Right lobe of liver (tissue), 6 donors: ENCODE data around the gene TIMP3. TPM values are rescaled to one million over a fixed set of nuclear protein-coding genes. Genes with fewer than 3 reads are reported as not detected.

ENCODE experiments used
- ATAC-seq, 4 donors: fragments of 200-7000 bp; cut with Tn5 transposase; one replicate each; pipeline ENCODE4 v1.9.1; 2020; ENCODE audit warnings: mild to moderate bottlenecking in 4 of 4, moderate library complexity in 4 of 4
- DNase-seq, 3 donors: peaks; one replicate each; pipeline ENCODE4 v3.0.0-alpha.2; 2020
- H3K27ac ChIP-seq, 3 donors: fragments of 200-600 bp; one replicate each; pipeline ENCODE4 v1.8.0; 2022
- H3K27me3 ChIP-seq, 2 donors: fragments of 200-600 bp; one replicate each; pipeline ENCODE4 v1.8.0; 2022
- H3K36me3 ChIP-seq, 4 donors: fragments of 200-600 bp; sonication (generic) in 1 of 4; one replicate each; pipeline versions ENCODE4 v1.5.1 to v1.8.0; 2017 to 2022; ENCODE audit warnings: control low read depth in 1 of 4
- H3K4me1 ChIP-seq, 4 donors: fragments of 200-600 bp; sonication (generic) in 1 of 4; one replicate each; pipeline versions ENCODE4 v1.5.1 to v1.8.0; 2017 to 2022; ENCODE audit warnings: control low read depth in 1 of 4
- H3K4me3 ChIP-seq, 3 donors: fragments of 200-600 bp; one replicate each; pipeline ENCODE4 v1.8.0; 2022
- H3K9me3 ChIP-seq, 4 donors: fragments of 200-600 bp; sonication (generic) in 1 of 4; one replicate each; pipeline versions ENCODE4 v1.5.1 to v1.8.0; 2017 to 2022; ENCODE audit warnings: control low read depth in 1 of 4
- POLR2A ChIP-seq: fragments of 450-650 bp; IDR thresholded peaks from one replicate; pipeline ENCODE4 v1.6.1; 2017; ENCODE audit warnings: antibody characterized with exemption, mild to moderate bottlenecking
- WGBS: methylation state at CpG from one replicate; pipeline ENCODE4 v1.1.6; 2018; ENCODE audit warnings: low coverage, low lambda C conversion rate; ENCODE audit not compliant: insufficient coverage; ENCODE audit errors: missing lambda C conversion rate; 5-methylcytosine and 5-hydroxymethylcytosine counted together
- intact Hi-C, 2 donors: fragments of 100-400 bp; cut with DNase I; formaldehyde crosslinking; loops; one replicate each; pipeline versions ENCODE4 v1.11.2 to v1.14.1; 2022
- total RNA-seq, 6 experiments: library from RNA; depleted of rRNA in 2 of 6; stranded (reverse); fragments of >200 nt in 2 of 6; fragmentation: NEBNext Ultra II Directional in 3 of 6; extraction: Animal tissue kit (Norgen Biotek cat#: 25700) in 3 of 6; gene quantifications; one replicate each; pipeline versions ENCODE4 v1.1.0 to v1.2.4, GENCODE V29; 2016 to 2023
- TF ChIP-seq, protein P1 (sequence below), 4 donors: fragments of 200-600 bp in 3 of 4; fragments of 450-650 bp in 1 of 4; IDR thresholded peaks; one replicate each; pipeline versions ENCODE4 v1.5.1 to v1.8.0; 2016 to 2022; ENCODE audit warnings: antibody characterized with exemption in 4 of 4, mild to moderate bottlenecking in 2 of 4
- donor health status: DM: no; HTN: yes; CAD: no.
- donor health status: DM: no; HTN: no; CAD: no.
- donor health status: DM: no; HTN: no; CAD: no.
- donor health status: DM: no; HTN: yes; CAD: no.
- donor health status: DM: no; HTN: yes; CAD: no.

The TIMP3 gene
- total RNA-seq, 6 experiments from 2014 or later: 21.9 to 58.6 (median 52.7) TPM

GRCh38 chr22:32862083-32862482 is 60.6 kb downstream of the TIMP3 start:
- Histone ChIP-seq H3K27me3 (no peaks in the 10 kb centered on the region), H3K4me1 (no peaks in the 10 kb centered on the region), H3K4me3 (no peak overlapping the region), H3K36me3 (peaks cover 0 to 24% (median 12%) of the 10 kb centered on the region in 4 donors), H3K27ac (no peak overlapping the region), H3K9me3 (no peaks in the 10 kb centered on the region)
- ATAC-seq (no peak), DNase-seq (no peak)
- 97% methylated on average over 4 of the region's 4 CpGs for WGBS
- intact Hi-C loops: no loop called here
- TF ChIP-seq, protein P1, sequence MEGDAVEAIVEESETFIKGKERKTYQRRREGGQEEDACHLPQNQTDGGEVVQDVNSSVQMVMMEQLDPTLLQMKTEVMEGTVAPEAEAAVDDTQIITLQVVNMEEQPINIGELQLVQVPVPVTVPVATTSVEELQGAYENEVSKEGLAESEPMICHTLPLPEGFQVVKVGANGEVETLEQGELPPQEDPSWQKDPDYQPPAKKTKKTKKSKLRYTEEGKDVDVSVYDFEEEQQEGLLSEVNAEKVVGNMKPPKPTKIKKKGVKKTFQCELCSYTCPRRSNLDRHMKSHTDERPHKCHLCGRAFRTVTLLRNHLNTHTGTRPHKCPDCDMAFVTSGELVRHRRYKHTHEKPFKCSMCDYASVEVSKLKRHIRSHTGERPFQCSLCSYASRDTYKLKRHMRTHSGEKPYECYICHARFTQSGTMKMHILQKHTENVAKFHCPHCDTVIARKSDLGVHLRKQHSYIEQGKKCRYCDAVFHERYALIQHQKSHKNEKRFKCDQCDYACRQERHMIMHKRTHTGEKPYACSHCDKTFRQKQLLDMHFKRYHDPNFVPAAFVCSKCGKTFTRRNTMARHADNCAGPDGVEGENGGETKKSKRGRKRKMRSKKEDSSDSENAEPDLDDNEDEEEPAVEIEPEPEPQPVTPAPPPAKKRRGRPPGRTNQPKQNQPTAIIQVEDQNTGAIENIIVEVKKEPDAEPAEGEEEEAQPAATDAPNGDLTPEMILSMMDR (IDR thresholded peaks at IDR 0.05): no peak
- TF ChIP-seq POLR2A: no peak

DNA sequence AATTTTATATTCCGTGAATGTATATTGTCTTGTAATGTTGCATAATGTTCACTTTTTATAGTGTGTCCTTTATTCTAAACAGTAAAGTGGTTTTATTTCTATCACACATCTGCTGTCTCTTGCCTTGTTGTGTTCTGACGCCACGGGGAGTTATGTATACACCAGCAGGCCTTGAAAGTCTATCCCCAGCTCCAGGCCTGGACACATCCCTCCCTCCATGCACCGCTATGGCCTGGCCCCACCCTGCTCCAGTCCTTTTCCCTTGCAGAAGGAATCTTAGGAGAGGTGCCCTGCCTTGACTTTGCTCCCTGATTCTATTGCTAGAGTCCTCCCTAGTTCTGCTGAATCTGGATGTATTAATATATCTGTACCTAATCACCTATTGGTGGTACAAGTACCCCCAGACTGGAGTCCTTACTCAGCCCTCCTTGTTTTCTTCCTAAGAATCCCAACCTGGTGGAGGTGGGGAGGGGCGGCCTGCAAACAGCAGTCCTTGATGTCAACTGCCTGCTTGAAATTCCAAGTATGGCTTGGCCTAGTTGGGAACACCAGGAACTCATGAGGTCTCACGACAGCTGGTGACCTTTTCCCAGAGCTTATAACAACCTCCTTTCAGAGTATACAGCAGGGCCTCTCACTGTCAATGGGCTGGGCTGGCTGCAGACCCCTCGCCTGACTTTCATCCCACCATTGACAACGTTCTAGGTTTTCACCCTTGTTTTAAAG is 61.6 kb downstream of the TIMP3 start:
- ATAC-seq (no peak), DNase-seq (no peak)
- Histone ChIP-seq H3K27ac (no peak overlapping the region), H3K27me3 (no peaks in the 10 kb centered on the region), H3K9me3 (no peaks in the 10 kb centered on the region), H3K4me3 (no peak overlapping the region), H3K36me3 (peaks cover 0 to 19% (median 10%) of the 10 kb centered on the region in 4 donors), H3K4me1 (no peaks in the 10 kb centered on the region)
- no peak for TF ChIP-seq POLR2A
- TF ChIP-seq, protein P1 (IDR thresholded peaks at IDR 0.05): no peak
- WGBS: 89% methylated on average over 7 of the region's 8 CpGs
- intact Hi-C loops: no loop called here

- Histone ChIP-seq H3K4me3 (no peak overlapping the region), H3K36me3 (peaks cover 0 to 14% (median 5%) of the 10 kb centered on the region in 4 donors), H3K27me3 (no peaks in the 10 kb centered on the region), H3K4me1 (no peaks in the 10 kb centered on the region), H3K27ac (no peak overlapping the region), H3K9me3 (no peaks in the 10 kb centered on the region)
- DNase-seq: no peak
- no CpG with 5 or more reads among the region's 3 CpGs for WGBS
- ATAC-seq: no peak
- intact Hi-C loops: no loop called here
- TF ChIP-seq, protein P1 (IDR thresholded peaks at IDR 0.05): no peak
- no peak for TF ChIP-seq POLR2A
Observed at GRCh38 chr22:32864041-32864440, 62.5 kb downstream of the TIMP3 start.

DNA sequence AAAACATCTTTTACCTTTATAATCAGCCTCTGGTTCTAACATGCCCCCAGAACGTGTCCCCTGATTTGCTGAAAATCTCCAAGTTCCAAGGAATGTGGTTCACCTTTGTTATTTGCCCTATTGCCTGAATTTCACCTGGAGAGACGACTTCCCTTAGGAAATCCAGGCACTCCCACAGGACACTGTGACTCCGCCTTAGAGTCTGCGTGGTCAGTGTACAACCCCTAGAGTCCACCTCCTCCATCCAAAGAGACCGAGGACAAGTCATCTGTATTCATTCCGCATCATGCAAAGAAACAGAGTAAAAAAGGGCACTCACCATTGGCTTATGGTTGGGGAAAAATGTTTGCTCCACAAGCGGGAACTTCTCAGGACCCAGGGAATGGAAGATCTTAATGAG is 63.1 kb downstream of the TIMP3 start:
- no peak for ATAC-seq
- no peak overlapping the region for H3K4me3 ChIP-seq
- no peak overlapping the region for H3K27ac ChIP-seq
- H3K27me3 ChIP-seq: no peaks in the 10 kb centered on the region
- H3K36me3 ChIP-seq: peaks cover 0 to 8% (median 3%) of the 10 kb centered on the region in 4 donors
- no peaks in the 10 kb centered on the region for H3K9me3 ChIP-seq
- intact Hi-C loops: no loop called here
- WGBS: 73% methylated on average over 7 of the region's 7 CpGs
- TF ChIP-seq, protein P1 (IDR thresholded peaks at IDR 0.05): no peak
- no peak for TF ChIP-seq POLR2A
- no peaks in the 10 kb centered on the region for H3K4me1 ChIP-seq
- DNase-seq: no peak
